GM13977 (cell line): ENCODE data around the gene GNAS.
"Not testable (repeated sequence)": the region's sequence is repeated elsewhere in the genome, so short reads cannot be mapped to it uniquely, and the experiment has no call there.

Experiments
- DNase-seq: peaks from one replicate; pipeline ENCODE4 v3.0.0; 2012; ENCODE audit warnings: low spot score
- in situ Hi-C: fragments of 300-500 bp; cut with MboI; formaldehyde crosslinking; loops from one replicate; pipeline ENCODE4 v1.12.0; 2022; ENCODE audit warnings: low sequenced_read_pairs, low pct_unique_long_range_greater_than_20kb, mixed read lengths, inconsistent platforms; ENCODE audit not compliant: unreplicated experiment
- TF ChIP-seq, protein P1 (sequence below): IDR thresholded peaks from 2 replicates; pipeline ENCODE4 v1.5.1; 2012; ENCODE audit warnings: mild to moderate bottlenecking, control low read depth; ENCODE audit not compliant: insufficient read depth; ENCODE audit errors: extremely low read depth, missing control alignments

GNAS gene

DNA sequence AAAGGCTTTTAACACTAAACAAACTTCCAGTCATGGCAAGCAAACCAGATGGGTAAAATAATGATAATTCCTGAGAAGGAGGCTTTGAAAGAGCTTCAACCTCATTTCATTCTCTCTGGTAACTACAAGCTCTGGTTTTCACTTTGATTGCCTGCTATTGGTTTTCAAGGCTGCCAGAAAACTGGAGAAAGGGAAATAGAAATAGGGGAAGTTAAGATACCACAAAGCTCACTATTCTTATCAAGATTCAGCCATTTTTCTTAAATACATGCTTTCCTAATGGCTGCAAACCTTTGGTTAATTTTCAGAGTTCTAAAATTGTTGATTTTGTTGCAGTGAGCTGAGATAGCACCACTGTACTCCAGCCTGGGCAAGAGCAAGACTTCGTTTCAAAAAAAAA lies 86.0 kb downstream of the GNAS start:
- no peak for DNase-seq
- in situ Hi-C loops, result no loop called here
- TF ChIP-seq, protein P1, sequence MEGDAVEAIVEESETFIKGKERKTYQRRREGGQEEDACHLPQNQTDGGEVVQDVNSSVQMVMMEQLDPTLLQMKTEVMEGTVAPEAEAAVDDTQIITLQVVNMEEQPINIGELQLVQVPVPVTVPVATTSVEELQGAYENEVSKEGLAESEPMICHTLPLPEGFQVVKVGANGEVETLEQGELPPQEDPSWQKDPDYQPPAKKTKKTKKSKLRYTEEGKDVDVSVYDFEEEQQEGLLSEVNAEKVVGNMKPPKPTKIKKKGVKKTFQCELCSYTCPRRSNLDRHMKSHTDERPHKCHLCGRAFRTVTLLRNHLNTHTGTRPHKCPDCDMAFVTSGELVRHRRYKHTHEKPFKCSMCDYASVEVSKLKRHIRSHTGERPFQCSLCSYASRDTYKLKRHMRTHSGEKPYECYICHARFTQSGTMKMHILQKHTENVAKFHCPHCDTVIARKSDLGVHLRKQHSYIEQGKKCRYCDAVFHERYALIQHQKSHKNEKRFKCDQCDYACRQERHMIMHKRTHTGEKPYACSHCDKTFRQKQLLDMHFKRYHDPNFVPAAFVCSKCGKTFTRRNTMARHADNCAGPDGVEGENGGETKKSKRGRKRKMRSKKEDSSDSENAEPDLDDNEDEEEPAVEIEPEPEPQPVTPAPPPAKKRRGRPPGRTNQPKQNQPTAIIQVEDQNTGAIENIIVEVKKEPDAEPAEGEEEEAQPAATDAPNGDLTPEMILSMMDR, result no peak

GRCh38 chr20:58941471-58941870 lies 89.0 kb downstream of the GNAS start:
- TF ChIP-seq, protein P1, result no peak
- in situ Hi-C loops, result no loop called here
- DNase-seq, result no peak

GRCh38 chr20:58942549-58942948 lies 90.0 kb downstream of the GNAS start:
- no peak for DNase-seq
- in situ Hi-C loops, result no loop called here
- TF ChIP-seq, protein P1, result no peak

- in situ Hi-C loops, result no loop called here
- DNase-seq, result no peak
- TF ChIP-seq, protein P1, result no peak
Measured at GRCh38 chr20:58944610-58945009, 92.1 kb downstream of the GNAS start.

DNA sequence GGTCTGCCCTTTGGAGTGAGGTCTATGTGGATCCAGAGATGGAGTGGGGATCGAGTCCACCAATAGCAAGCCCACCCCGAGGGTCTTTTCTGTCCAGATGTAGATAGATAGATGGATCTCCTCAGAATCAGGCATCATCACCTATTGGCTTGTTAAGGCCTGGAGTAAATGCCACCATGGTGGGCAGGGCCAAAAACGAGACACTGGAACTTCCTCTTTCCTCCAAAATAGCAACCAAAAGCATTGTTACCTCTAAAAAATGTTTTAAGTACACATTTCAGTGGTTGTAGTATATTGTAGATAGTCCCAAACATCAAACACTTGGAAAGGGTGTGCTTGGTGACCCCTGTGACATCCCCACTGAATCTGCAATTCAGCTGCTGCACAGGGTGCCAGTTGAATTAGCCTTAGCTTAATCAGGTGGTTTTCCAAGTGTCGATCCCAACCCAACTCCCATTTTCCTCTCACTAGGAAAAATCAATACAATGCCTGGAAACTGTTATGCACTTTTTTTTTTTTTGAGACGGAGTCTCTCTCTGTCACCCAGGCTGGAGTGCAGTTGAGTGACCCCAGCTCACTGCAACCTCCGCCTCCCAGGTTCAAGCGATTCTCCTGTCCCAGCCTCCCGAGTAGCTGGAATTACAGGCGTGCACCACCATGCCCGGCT lies 93.6 kb downstream of the GNAS start:
- TF ChIP-seq, protein P1, result no peak
- in situ Hi-C loops, result no loop called here
- DNase-seq, result no peak

- DNase-seq, in situ Hi-C loops: not testable (repeated sequence)
Measured at GRCh38 chr20:58947797-58948388, 95.4 kb downstream of the GNAS start.

DNA sequence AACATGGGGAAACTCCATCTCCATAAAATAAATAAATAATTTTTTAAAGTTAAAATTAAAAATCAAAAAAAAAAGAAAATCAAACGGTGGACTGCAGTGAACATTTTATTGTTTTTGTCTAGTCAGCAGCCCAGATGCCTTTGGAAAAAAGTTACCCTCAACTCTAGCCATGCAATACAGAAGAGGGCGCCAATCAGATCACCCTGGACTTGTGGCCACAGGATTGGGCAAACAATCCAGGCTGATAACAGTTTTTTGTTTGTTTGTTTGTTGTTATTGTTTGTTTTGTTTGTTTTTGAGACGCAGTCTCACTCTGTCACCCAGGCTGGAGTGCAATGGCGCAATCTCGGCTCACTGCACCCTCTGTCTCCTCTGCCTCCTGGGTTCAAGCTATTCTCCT lies 98.1 kb downstream of the GNAS start:
- no peak for DNase-seq
- TF ChIP-seq, protein P1, result no peak
- in situ Hi-C loops, result no loop called here
